Type B pancreatic cell (in vitro differentiated cells): ENCODE results near the gene ZNF311. TPM values are rescaled to one million over a fixed set of nuclear protein-coding genes. Genes with fewer than 3 reads are reported as not detected.
A peak's percentile ranks its signal among the peaks of the same experiment; 100 is the strongest.

ENCODE experiments used
- DNase-seq: peaks from one replicate; pipeline ENCODE4 v3.0.0; 2021; ENCODE audit warnings: mixed read lengths; ENCODE audit not compliant: unreplicated experiment; ENCODE audit errors: extremely low spot score
- H3K27ac Mint-ChIP-seq: 2 replicates; pipeline ENCODE4 v1.8.0; 2021; ENCODE audit warnings: mild to moderate bottlenecking, mixed read lengths
- H3K27me3 Mint-ChIP-seq: 2 replicates; pipeline ENCODE4 v1.8.0; 2021; ENCODE audit warnings: mixed read lengths
- H3K36me3 Mint-ChIP-seq: 2 replicates; pipeline ENCODE4 v1.8.0; 2021; ENCODE audit warnings: mixed read lengths
- H3K4me1 Mint-ChIP-seq: one replicate; pipeline ENCODE4 v1.8.0; 2021; ENCODE audit warnings: mixed read lengths; ENCODE audit not compliant: unreplicated experiment
- H3K4me3 Mint-ChIP-seq: 2 replicates; pipeline ENCODE4 v1.8.0; 2021; ENCODE audit warnings: mild to moderate bottlenecking, mixed read lengths
- H3K9me3 Mint-ChIP-seq: 2 replicates; pipeline ENCODE4 v1.8.0; 2021; ENCODE audit warnings: mixed read lengths
- CTCF ChIP-seq: fragments of 200-600 bp; sonication (generic); conservative IDR thresholded peaks from 2 replicates; pipeline ENCODE4 v1.5.0; 2021; ENCODE audit warnings: antibody characterized with exemption, mild to moderate bottlenecking
- total RNA-seq: library from RNA; stranded (reverse); gene quantifications from 2 replicates; pipeline ENCODE4 v1.2.1, GENCODE V29; 2021; ENCODE audit warnings: low replicate concordance

Gene ZNF311
- total RNA-seq, 1 donor from 2014 or later: 0.68 TPM

- H3K27me3 Mint-ChIP-seq: peaks cover 48% of the 10 kb centered on the region
- DNase-seq: no peak
- no peak overlapping the region for H3K4me3 Mint-ChIP-seq
- no peaks in the 10 kb centered on the region for H3K36me3 Mint-ChIP-seq
- no peak overlapping the region for H3K27ac Mint-ChIP-seq
- TF ChIP-seq CTCF: no peak
- H3K4me1 Mint-ChIP-seq: no peaks in the 10 kb centered on the region
- H3K9me3 Mint-ChIP-seq: no peaks in the 10 kb centered on the region
Observed at GRCh38 chr6:29025927-29026585, 20.9 kb upstream of the ZNF311 start.

GRCh38 chr6:29021434-29021833 lies 16.3 kb upstream of the ZNF311 start:
- Mint-ChIP-seq H3K27ac (no peak overlapping the region), H3K4me1 (no peaks in the 10 kb centered on the region), H3K4me3 (no peak overlapping the region), H3K36me3 (no peaks in the 10 kb centered on the region), H3K9me3 (no peaks in the 10 kb centered on the region), H3K27me3 (peaks cover 41% of the 10 kb centered on the region)
- TF ChIP-seq CTCF: no peak
- DNase-seq: no peak

GRCh38 chr6:29019629-29020028 lies 14.5 kb upstream of the ZNF311 start:
- no peak for TF ChIP-seq CTCF
- DNase-seq: no peak
- no peaks in the 10 kb centered on the region for H3K4me1 Mint-ChIP-seq
- peaks cover 36% of the 10 kb centered on the region for H3K27me3 Mint-ChIP-seq
- no peaks in the 10 kb centered on the region for H3K9me3 Mint-ChIP-seq
- no peak overlapping the region for H3K4me3 Mint-ChIP-seq
- H3K36me3 Mint-ChIP-seq: no peaks in the 10 kb centered on the region
- H3K27ac Mint-ChIP-seq: no peak overlapping the region

- H3K36me3 Mint-ChIP-seq: no peaks in the 10 kb centered on the region
- H3K4me1 Mint-ChIP-seq: no peaks in the 10 kb centered on the region
- peak overlapping the region; percentile 92 for H3K4me3 Mint-ChIP-seq
- peak overlapping the region; percentile 33 for H3K27ac Mint-ChIP-seq
- peaks cover 40% of the 10 kb centered on the region for H3K27me3 Mint-ChIP-seq
- no peaks in the 10 kb centered on the region for H3K9me3 Mint-ChIP-seq
- TF ChIP-seq CTCF: no peak
- DNase-seq: no peak
Observed at GRCh38 chr6:29017428-29017802, 12.3 kb upstream of the ZNF311 start.

GRCh38 chr6:29016559-29017427 lies 11.7 kb upstream of the ZNF311 start:
- H3K27me3 Mint-ChIP-seq: peaks cover 39% of the 10 kb centered on the region
- TF ChIP-seq CTCF: peak; percentile 93
- H3K36me3 Mint-ChIP-seq: no peaks in the 10 kb centered on the region
- DNase-seq: peak; percentile 83
- peak overlapping the region; percentile 33 for H3K27ac Mint-ChIP-seq
- H3K4me1 Mint-ChIP-seq: no peaks in the 10 kb centered on the region
- peak overlapping the region; percentile 92 for H3K4me3 Mint-ChIP-seq
- H3K9me3 Mint-ChIP-seq: no peaks in the 10 kb centered on the region
